SK-N-SH treated with all-trans-retinoic acid at 6 μM for 48 hours (cell line): ENCODE measurements around the gene ALG9.
A peak's percentile ranks its signal among the peaks of the same experiment; 100 is the strongest.

Experiments used
- ATAC-seq: fragments of 200-7000 bp; cut with Tn5 transposase; 3 replicates; pipeline ENCODE4 v1.9.1; 2020; ENCODE audit warnings: mild to moderate bottlenecking, moderate library complexity
- ARNTL ChIP-seq: fragments of 450-650 bp; formaldehyde crosslinking; IDR thresholded peaks from 2 replicates; pipeline ENCODE4 v1.5.0; 2020; ENCODE audit warnings: low read depth, mild to moderate bottlenecking, moderate library complexity, borderline replicate concordance
- CREB5 ChIP-seq: fragments of 250-450 bp; sonication (Bioruptor Pico); IDR thresholded peaks from 2 replicates; pipeline ENCODE4 v1.5.1; 2020; ENCODE audit warnings: low read depth, mild to moderate bottlenecking, moderate library complexity
- CSDC2 ChIP-seq: fragments of 250-450 bp; sonication (Bioruptor Pico); IDR thresholded peaks from 2 replicates; pipeline ENCODE4 v1.5.0; 2020; ENCODE audit warnings: mild to moderate bottlenecking, moderate library complexity
- GLIS3 ChIP-seq: fragments of 250-450 bp; sonication (Bioruptor Pico); IDR thresholded peaks from 2 replicates; pipeline ENCODE4 v1.5.0; 2020; ENCODE audit warnings: mild to moderate bottlenecking, moderate library complexity
- ISL1 ChIP-seq: fragments of 250-450 bp; sonication (Bioruptor Pico); IDR thresholded peaks from 2 replicates; pipeline ENCODE4 v2.1.2; 2022; ENCODE audit warnings: mild to moderate bottlenecking, moderate library complexity
- OSR1 ChIP-seq: fragments of 250-450 bp; sonication (Bioruptor Pico); IDR thresholded peaks from 2 replicates; pipeline ENCODE4 v1.8.0; 2022; ENCODE audit warnings: moderate library complexity, mild to moderate bottlenecking, inconsistent platforms
- PATZ1 ChIP-seq: fragments of 250-450 bp; sonication (Bioruptor Pico); IDR thresholded peaks from 2 replicates; pipeline ENCODE4 v1.8.0; 2020; ENCODE audit warnings: mild to moderate bottlenecking, moderate library complexity, borderline replicate concordance
- POU6F1 ChIP-seq: fragments of 250-450 bp; sonication (Bioruptor Pico); IDR thresholded peaks from 2 replicates; pipeline ENCODE4 v1.8.0; 2021; ENCODE audit warnings: low read depth, mild to moderate bottlenecking, moderate library complexity, borderline replicate concordance
- RARB ChIP-seq: fragments of 250-450 bp; sonication (Bioruptor Pico); IDR thresholded peaks from 2 replicates; pipeline ENCODE4 v1.8.0; 2021; ENCODE audit warnings: mild to moderate bottlenecking, moderate library complexity
- SNAI2 ChIP-seq: fragments of 250-450 bp; sonication (Bioruptor Pico); IDR thresholded peaks from 2 replicates; pipeline ENCODE4 v1.5.0; 2020; ENCODE audit warnings: mild to moderate bottlenecking, moderate library complexity
- TCF4 ChIP-seq: fragments of 250-450 bp; sonication (Bioruptor Pico); IDR thresholded peaks from 2 replicates; pipeline ENCODE4 v1.8.0; 2021; ENCODE audit warnings: mild to moderate bottlenecking, moderate library complexity, borderline replicate concordance
- TOX ChIP-seq: fragments of 250-450 bp; sonication (Bioruptor Pico); IDR thresholded peaks from 2 replicates; pipeline ENCODE4 v1.8.0; 2021; ENCODE audit warnings: mild to moderate bottlenecking, moderate library complexity, borderline replicate concordance
- ZC3H10 ChIP-seq: fragments of 250-450 bp; sonication (Bioruptor Pico); IDR thresholded peaks from 2 replicates; pipeline ENCODE4 v1.5.1; 2021; ENCODE audit warnings: mild to moderate bottlenecking, moderate library complexity
- ZFP3 ChIP-seq: fragments of 250-450 bp; sonication (Bioruptor Pico); IDR thresholded peaks from 2 replicates; pipeline ENCODE4 v1.5.0; 2020; ENCODE audit warnings: mild to moderate bottlenecking, moderate library complexity
- ZFP30 ChIP-seq: fragments of 450-650 bp; formaldehyde crosslinking; IDR thresholded peaks from 2 replicates; pipeline ENCODE4 v1.5.0; 2022; ENCODE audit warnings: mild to moderate bottlenecking, moderate library complexity
- ZNF565 ChIP-seq: fragments of 450-650 bp; formaldehyde crosslinking; conservative IDR thresholded peaks from 2 replicates; pipeline ENCODE4 v1.5.0; 2020; ENCODE audit warnings: low read depth, mild to moderate bottlenecking, moderate library complexity
- ZNF70 ChIP-seq: fragments of 450-650 bp; formaldehyde crosslinking; IDR thresholded peaks from 2 replicates; pipeline ENCODE4 v1.5.0; 2020; ENCODE audit warnings: mild to moderate bottlenecking, moderate library complexity
- ZNF8 ChIP-seq: fragments of 450-650 bp; formaldehyde crosslinking; IDR thresholded peaks from 2 replicates; pipeline ENCODE4 v1.5.0; 2020; ENCODE audit warnings: mild to moderate bottlenecking, moderate library complexity
- TF ChIP-seq, protein P1 (sequence below): fragments of 250-450 bp; sonication (Bioruptor Pico); IDR thresholded peaks from 2 replicates; pipeline ENCODE4 v1.5.1; 2021; ENCODE audit warnings: mild to moderate bottlenecking, moderate library complexity
- TF ChIP-seq, protein P2 (sequence below): fragments of 250-450 bp; sonication (Bioruptor Pico); IDR thresholded peaks from 2 replicates; pipeline ENCODE4 v1.5.0; 2020; ENCODE audit warnings: mild to moderate bottlenecking, moderate library complexity

The ALG9 gene

DNA sequence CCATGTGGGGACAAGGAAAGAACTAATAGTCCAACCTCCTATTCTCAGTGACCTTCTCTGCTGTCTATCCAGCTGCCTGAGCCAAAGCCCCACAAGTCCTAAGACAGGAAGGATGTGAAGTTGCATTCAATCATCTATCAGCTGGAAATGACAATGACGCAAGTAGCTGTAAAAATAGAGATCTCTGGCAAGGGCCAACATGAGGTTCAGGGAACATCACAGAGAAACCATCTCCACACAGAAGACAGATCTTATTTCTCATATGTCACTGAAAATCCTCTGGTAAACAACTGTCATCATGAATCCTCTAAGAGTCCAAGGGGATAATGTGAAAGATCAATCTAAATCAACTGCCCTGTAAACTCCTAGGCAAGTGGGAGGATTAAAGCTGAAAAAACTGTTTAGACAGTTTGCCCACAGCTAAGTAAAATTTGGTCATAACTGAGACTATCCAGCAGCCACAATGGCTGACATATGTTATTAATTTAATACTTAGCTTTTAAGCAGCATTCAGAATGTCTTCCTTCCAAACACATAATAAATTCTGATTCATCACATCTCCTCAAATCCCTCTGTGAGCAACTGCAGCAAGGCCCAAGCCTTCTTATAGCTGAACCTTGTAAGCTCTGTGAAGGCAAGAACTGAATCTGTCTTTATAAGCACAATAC, 52.1 kb downstream of the ALG9 start:
- TF ChIP-seq RARB (0 out of 2 replicates have a peak, but pooled peaks have one; percentile 31), SNAI2 (CRISPR knock-in tag) (no peak), ZNF565 (CRISPR knock-in tag) (no peak), ISL1 (CRISPR knock-in tag) (peak; percentile 72), TOX (peak; percentile 81; the same call in 1 of the 2 replicates), TCF4 (CRISPR knock-in tag) (peak; percentile 82), ZC3H10 (peak; percentile 94), CSDC2 (CRISPR knock-in tag) (no peak), OSR1 (no peak)
- TF ChIP-seq, protein P1, sequence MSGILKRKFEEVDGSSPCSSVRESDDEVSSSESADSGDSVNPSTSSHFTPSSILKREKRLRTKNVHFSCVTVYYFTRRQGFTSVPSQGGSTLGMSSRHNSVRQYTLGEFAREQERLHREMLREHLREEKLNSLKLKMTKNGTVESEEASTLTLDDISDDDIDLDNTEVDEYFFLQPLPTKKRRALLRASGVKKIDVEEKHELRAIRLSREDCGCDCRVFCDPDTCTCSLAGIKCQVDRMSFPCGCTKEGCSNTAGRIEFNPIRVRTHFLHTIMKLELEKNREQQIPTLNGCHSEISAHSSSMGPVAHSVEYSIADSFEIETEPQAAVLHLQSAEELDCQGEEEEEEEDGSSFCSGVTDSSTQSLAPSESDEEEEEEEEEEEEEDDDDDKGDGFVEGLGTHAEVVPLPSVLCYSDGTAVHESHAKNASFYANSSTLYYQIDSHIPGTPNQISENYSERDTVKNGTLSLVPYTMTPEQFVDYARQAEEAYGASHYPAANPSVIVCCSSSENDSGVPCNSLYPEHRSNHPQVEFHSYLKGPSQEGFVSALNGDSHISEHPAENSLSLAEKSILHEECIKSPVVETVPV (CRISPR knock-in tag): peak; percentile 18; the same call in 1 of the 2 replicates
- TF ChIP-seq, protein P2, sequence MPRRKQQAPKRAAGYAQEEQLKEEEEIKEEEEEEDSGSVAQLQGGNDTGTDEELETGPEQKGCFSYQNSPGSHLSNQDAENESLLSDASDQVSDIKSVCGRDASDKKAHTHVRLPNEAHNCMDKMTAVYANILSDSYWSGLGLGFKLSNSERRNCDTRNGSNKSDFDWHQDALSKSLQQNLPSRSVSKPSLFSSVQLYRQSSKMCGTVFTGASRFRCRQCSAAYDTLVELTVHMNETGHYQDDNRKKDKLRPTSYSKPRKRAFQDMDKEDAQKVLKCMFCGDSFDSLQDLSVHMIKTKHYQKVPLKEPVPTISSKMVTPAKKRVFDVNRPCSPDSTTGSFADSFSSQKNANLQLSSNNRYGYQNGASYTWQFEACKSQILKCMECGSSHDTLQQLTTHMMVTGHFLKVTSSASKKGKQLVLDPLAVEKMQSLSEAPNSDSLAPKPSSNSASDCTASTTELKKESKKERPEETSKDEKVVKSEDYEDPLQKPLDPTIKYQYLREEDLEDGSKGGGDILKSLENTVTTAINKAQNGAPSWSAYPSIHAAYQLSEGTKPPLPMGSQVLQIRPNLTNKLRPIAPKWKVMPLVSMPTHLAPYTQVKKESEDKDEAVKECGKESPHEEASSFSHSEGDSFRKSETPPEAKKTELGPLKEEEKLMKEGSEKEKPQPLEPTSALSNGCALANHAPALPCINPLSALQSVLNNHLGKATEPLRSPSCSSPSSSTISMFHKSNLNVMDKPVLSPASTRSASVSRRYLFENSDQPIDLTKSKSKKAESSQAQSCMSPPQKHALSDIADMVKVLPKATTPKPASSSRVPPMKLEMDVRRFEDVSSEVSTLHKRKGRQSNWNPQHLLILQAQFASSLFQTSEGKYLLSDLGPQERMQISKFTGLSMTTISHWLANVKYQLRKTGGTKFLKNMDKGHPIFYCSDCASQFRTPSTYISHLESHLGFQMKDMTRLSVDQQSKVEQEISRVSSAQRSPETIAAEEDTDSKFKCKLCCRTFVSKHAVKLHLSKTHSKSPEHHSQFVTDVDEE: peak; percentile 31; the same call in 1 of the 2 replicates
- TF ChIP-seq, all 23 proteins: peak for 7
- ATAC-seq: peak; percentile 86

GRCh38 chr11:111815489-111815888, 55.9 kb downstream of the ALG9 start:
- TF ChIP-seq ZFP30 (no peak), ZNF70 (CRISPR knock-in tag) (no peak), ARNTL (CRISPR knock-in tag) (no peak), CSDC2 (CRISPR knock-in tag) (no peak), ZFP3 (no peak), ZNF8 (no peak), CREB5 (no peak), ZNF565 (CRISPR knock-in tag) (no peak), PATZ1 (no peak), POU6F1 (CRISPR knock-in tag) (no peak), TOX (no peak), GLIS3 (CRISPR knock-in tag) (no peak), OSR1 (no peak)
- TF ChIP-seq, protein P2: no peak
- ATAC-seq: no peak
